Natural killer cell (primary cell): ENCODE data around the gene FGGY. TPM values are rescaled to one million over a fixed set of nuclear protein-coding genes. Genes with fewer than 3 reads are reported as not detected.

Source experiments
- ATAC-seq, 3 donors: fragments of 150-1000 bp in 2 of 3; fragments of 200-7000 bp in 1 of 3; cut with Tn5 transposase; 1 replicate in 1 of 3; 2 replicates in 2 of 3; pipeline ENCODE4 v1.10.0; 2021; ENCODE audit warnings: mild to moderate bottlenecking in 2 of 3, moderate library complexity in 2 of 3
- DNase-seq, 2 donors: peaks; one replicate each; pipeline versions ENCODE4 v3.0.0 to v3.0.0-alpha.2; 2013 to 2021; ENCODE audit warnings: mixed read lengths in 1 of 2
- H3K27ac ChIP-seq: one replicate; pipeline ENCODE4 v1.5.1; 2013; ENCODE audit warnings: mild to moderate bottlenecking, low read length
- H3K27me3 ChIP-seq: one replicate; pipeline ENCODE4 v1.6.1; 2013; ENCODE audit warnings: low read length; ENCODE audit not compliant: control insufficient read depth, insufficient read depth
- H3K36me3 ChIP-seq: one replicate; pipeline ENCODE4 v1.6.1; 2013; ENCODE audit warnings: low read length; ENCODE audit not compliant: control insufficient read depth, insufficient read depth
- H3K4me1 ChIP-seq: one replicate; pipeline ENCODE4 v1.6.1; 2013; ENCODE audit warnings: low read length; ENCODE audit not compliant: control insufficient read depth, insufficient read depth
- H3K4me3 ChIP-seq: one replicate; pipeline ENCODE4 v1.5.1; 2013; ENCODE audit warnings: low read length
- H3K9me3 ChIP-seq: one replicate; pipeline ENCODE4 v1.6.1; 2013; ENCODE audit warnings: low read length; ENCODE audit not compliant: control insufficient read depth, insufficient read depth
- H3K27ac Mint-ChIP-seq, 2 donors: one replicate each; pipeline ENCODE4 v1.8.0; 2022; ENCODE audit warnings: mild to moderate bottlenecking in 2 of 2, mixed read lengths in 2 of 2, moderate library complexity in 1 of 2
- H3K27me3 Mint-ChIP-seq, 2 donors: one replicate each; pipeline ENCODE4 v1.8.0; 2022; ENCODE audit warnings: low read depth in 2 of 2, mixed read lengths in 2 of 2
- H3K36me3 Mint-ChIP-seq: one replicate; pipeline ENCODE4 v1.8.0; 2022; ENCODE audit warnings: mixed read lengths
- H3K4me1 Mint-ChIP-seq, 2 donors: one replicate each; pipeline ENCODE4 v1.8.0; 2022; ENCODE audit warnings: mixed read lengths in 2 of 2
- H3K4me3 Mint-ChIP-seq: one replicate; pipeline ENCODE4 v1.8.0; 2022; ENCODE audit warnings: mild to moderate bottlenecking, moderate library complexity, mixed read lengths
- H3K9me3 Mint-ChIP-seq, 2 donors: one replicate each; pipeline ENCODE4 v1.8.0; 2022; ENCODE audit warnings: mixed read lengths in 2 of 2
- WGBS: methylation state at CpG from one replicate; pipeline ENCODE4 v1.1.7; 2013; ENCODE audit warnings: missing lambda C conversion rate; ENCODE audit not compliant: insufficient coverage; 5-methylcytosine and 5-hydroxymethylcytosine counted together
- intact Hi-C: fragments of 100-400 bp; cut with micrococcal nuclease; formaldehyde crosslinking; loops from one replicate; pipeline ENCODE4 v1.14.2; 2022
- total RNA-seq, 4 donors: library from RNA; stranded (reverse); fragments of 120-200 nt in 1 of 4; gene quantifications; one replicate each; pipeline versions ENCODE4 v1.2.3 to v1.2.4, GENCODE V29; 2013 to 2022
- TF ChIP-seq, protein P1 (sequence below): fragments of 200-600 bp; IDR thresholded peaks from one replicate; pipeline ENCODE4 v1.8.0; 2022; ENCODE audit warnings: antibody characterized with exemption

The FGGY gene
- total RNA-seq, 3 donors from 2014 or later (not counting 1 experiment from before 2014, with no cell fraction given) = 21.8 to 31.5 (median 21.8) TPM

DNA sequence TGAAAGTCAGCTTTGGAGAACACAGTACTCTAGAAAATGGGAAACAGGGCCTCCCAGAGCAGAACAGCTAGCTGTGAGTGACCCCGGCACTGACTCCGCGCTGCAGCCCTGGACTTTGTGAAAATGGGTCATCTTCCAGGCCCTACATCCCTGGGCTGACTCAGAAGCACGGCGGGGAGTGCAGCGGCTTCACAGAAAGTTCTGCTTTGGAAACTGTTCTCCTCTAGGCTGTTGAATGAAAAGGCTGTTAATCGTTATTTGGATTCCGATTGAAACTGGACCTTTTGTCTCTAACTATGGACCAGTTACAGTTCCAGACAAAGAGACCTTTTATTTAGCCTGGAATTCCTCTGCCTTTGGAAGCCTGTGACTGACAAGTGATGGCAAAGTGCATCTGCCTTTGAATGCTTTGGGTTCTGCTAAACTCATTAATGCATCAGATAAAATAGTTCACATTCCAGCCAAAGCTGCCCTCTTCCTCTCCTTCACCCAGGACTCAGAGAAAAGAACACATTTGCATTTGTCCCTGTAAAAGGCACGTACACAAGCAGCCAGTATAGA is 372.9 kb downstream of the FGGY start:
- H3K36me3 ChIP-seq = no peaks in the 10 kb centered on the region
- Mint-ChIP-seq H3K36me3 (no peaks in the 10 kb centered on the region), H3K4me1 (no peaks in the 10 kb centered on the region), H3K9me3 (no peaks in the 10 kb centered on the region), H3K27me3 (no peaks in the 10 kb centered on the region), H3K27ac (no peak overlapping the region), H3K4me3 (no peak overlapping the region)
- H3K4me1 ChIP-seq = peaks cover 8% of the 10 kb centered on the region
- H3K4me3 ChIP-seq = no peak overlapping the region
- intact Hi-C loops = no loop called here
- TF ChIP-seq, protein P1, sequence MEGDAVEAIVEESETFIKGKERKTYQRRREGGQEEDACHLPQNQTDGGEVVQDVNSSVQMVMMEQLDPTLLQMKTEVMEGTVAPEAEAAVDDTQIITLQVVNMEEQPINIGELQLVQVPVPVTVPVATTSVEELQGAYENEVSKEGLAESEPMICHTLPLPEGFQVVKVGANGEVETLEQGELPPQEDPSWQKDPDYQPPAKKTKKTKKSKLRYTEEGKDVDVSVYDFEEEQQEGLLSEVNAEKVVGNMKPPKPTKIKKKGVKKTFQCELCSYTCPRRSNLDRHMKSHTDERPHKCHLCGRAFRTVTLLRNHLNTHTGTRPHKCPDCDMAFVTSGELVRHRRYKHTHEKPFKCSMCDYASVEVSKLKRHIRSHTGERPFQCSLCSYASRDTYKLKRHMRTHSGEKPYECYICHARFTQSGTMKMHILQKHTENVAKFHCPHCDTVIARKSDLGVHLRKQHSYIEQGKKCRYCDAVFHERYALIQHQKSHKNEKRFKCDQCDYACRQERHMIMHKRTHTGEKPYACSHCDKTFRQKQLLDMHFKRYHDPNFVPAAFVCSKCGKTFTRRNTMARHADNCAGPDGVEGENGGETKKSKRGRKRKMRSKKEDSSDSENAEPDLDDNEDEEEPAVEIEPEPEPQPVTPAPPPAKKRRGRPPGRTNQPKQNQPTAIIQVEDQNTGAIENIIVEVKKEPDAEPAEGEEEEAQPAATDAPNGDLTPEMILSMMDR = no peak
- no peak for DNase-seq
- H3K27ac ChIP-seq = no peak overlapping the region
- ATAC-seq = no peak
- WGBS = 96% methylated on average over 9 of the region's 9 CpGs
- no peaks in the 10 kb centered on the region for H3K9me3 ChIP-seq
- no peaks in the 10 kb centered on the region for H3K27me3 ChIP-seq

DNA sequence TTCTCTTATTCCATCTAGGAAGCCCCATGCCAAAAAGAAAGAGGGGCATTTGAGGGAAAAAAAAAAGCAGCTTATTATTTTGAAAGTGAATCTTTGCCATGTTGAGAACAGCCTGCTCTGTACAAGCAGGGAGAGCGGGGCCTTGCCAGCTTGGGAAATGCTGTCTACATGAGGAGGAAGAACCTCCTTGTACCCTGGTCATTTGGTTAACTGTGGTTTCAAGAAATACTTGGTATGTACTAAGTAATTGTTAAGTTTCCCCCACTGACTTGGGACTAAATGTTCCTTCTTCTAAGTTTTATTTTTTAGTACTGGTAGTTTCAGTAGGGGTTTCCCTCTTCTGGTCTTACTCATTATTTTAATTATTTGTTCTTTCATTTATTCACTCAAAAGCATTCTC is 373.8 kb downstream of the FGGY start:
- H3K4me3 ChIP-seq = no peak overlapping the region
- no peak overlapping the region for H3K4me3 Mint-ChIP-seq
- H3K27me3 ChIP-seq = no peaks in the 10 kb centered on the region
- 100% methylated on average over 1 of the region's 1 CpG for WGBS
- H3K27ac Mint-ChIP-seq = no peak overlapping the region
- no peaks in the 10 kb centered on the region for H3K9me3 ChIP-seq
- H3K27ac ChIP-seq = no peak overlapping the region
- peaks cover 8% of the 10 kb centered on the region for H3K4me1 ChIP-seq
- DNase-seq = no peak
- H3K36me3 ChIP-seq = no peaks in the 10 kb centered on the region
- no peak for ATAC-seq
- intact Hi-C loops = no loop called here
- TF ChIP-seq, protein P1 = no peak
- H3K9me3 Mint-ChIP-seq = no peaks in the 10 kb centered on the region
- no peaks in the 10 kb centered on the region for H3K4me1 Mint-ChIP-seq
- no peaks in the 10 kb centered on the region for H3K27me3 Mint-ChIP-seq
- H3K36me3 Mint-ChIP-seq = no peaks in the 10 kb centered on the region

DNA sequence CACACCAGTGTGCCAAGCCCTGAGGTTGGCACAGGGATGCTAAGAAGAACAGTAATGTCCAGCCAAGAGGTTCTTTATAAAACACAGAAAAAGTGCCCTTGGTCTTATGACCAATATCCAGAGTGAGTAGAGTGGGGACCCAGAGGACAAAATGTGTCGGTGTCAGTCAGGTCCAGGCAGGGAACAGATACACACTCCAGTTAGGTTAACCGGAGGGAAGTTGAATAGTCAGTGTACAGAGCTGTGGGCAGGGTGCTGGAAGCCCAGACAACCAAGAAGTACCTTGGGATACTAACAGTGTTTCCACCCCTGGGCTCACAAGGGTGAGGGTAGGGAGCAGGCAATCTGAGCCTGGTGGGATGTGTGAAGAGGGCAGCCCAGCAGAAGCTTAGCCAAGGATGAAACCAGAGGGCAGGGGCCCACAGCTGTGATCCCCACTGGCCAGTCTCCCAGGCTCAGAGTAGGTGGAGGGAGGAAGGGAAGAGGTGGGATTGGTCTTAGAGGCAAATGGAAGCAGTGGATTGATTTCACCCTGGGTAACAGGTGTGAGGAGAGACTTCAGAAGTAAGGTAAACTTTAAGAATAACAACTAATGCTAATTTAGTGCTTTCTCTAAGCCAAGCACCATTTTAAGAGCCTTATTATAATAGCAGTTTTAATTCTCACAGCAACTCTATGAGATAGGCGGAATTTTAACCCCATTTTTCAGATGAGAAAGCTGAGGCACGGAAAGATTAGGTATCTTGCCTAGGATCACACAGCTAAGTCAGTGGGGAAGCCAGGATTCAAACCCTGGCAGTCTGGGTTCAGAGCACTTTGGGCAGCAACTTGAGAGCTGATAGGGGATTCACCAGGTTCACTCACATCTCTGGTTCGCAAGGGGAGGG is 374.4 kb downstream of the FGGY start:
- 95% methylated on average over 5 of the region's 5 CpGs for WGBS
- H3K9me3 Mint-ChIP-seq = no peaks in the 10 kb centered on the region

More for the DNA sequence above, 374.4 kb downstream of the FGGY start:
- Histone ChIP-seq H3K9me3 (no peaks in the 10 kb centered on the region), H3K36me3 (no peaks in the 10 kb centered on the region), H3K4me3 (no peak overlapping the region), H3K27me3 (no peaks in the 10 kb centered on the region), H3K4me1 (peaks cover 8% of the 10 kb centered on the region), H3K27ac (no peak overlapping the region)
- intact Hi-C loops = no loop called here
- Mint-ChIP-seq H3K27ac (no peak overlapping the region), H3K4me3 (no peak overlapping the region), H3K27me3 (no peaks in the 10 kb centered on the region), H3K36me3 (no peaks in the 10 kb centered on the region), H3K4me1 (no peaks in the 10 kb centered on the region)
- DNase-seq (no peak), ATAC-seq (no peak)
- TF ChIP-seq, protein P1 = no peak
